ENCODE results near the gene TP53RK. TPM values are rescaled to one million over a fixed set of nuclear protein-coding genes. Genes with fewer than 3 reads are reported as not detected.

Gene TP53RK
- polyA plus RNA-seq, 1 of the 3 experiments (the other 2 are of a cell fraction): 5.5 TPM

DNA sequence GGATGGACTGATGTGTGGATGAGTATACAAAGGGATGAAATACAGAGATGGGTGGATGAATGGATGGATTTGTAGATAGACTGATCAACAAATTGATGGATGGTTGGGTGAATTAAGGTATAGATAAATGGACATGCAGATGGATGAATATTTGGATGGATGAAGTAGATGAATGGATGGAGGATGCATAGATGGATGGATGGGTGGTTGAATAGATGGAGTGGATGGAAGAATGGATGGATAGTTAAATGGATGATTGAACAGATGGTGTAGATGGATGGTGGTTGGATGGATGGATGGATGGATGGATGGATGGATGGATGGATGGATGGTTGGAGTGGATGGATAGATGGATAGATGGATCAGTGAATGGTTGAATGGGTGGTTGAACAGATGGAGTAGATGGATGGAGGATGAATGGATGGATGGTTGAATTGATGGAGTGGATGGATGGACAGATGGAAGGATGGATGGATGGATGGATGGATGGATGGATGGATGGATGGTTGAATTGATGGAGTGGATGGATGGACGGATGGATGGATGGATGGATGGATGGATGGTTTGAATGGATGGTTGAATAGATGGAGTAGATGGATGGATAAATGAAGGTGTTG, 35.2 kb upstream of the TP53RK start:
- peaks cover 4 to 14% of the 10 kb centered on the region in 2 experiments for H3K36me3 ChIP-seq (replicated peaks in 1 of 2; ENCODE audit: control insufficient read depth in 1 of 2, insufficient read depth in 2 of 2, low read length in 1 of 2)
- no peak overlapping the region for H3K9ac ChIP-seq
- 28% methylated on average over 1 of the region's 1 CpG for WGBS (ENCODE audit: low lambda C conversion rate)
- no peak overlapping the region for H3K4me2 ChIP-seq
- H3K4me1 ChIP-seq (ENCODE audit: control insufficient read depth in 1 of 2, insufficient read depth in 2 of 2, low read depth in 1 of 2, low read length in 1 of 2): no peaks in the 10 kb centered on the region
- H3K27ac ChIP-seq (ENCODE audit: low read depth in 2 of 2, low read length in 1 of 2): no peak overlapping the region
- no peak for TF ChIP-seq TCF12 (IDR thresholded peaks at IDR 0.05)
- no peak for TF ChIP-seq GABPA (IDR thresholded peaks at IDR 0.05; ENCODE audit: low read depth)
- no peak for TF ChIP-seq TEAD4 (IDR thresholded peaks at IDR 0.05; ENCODE audit: borderline replicate concordance, insufficient read depth)
- no peak for TF ChIP-seq MEF2A (IDR thresholded peaks at IDR 0.05; ENCODE audit: borderline replicate concordance, low read depth)
- TF ChIP-seq RFX5 (IDR thresholded peaks at IDR 0.05; ENCODE audit: low read length): no peak
- no peak overlapping the region for H3K4me3 ChIP-seq (ENCODE audit: low read depth in 2 of 2, low read length in 1 of 2)
- ChIA-PET POLR2A (no interaction called here), CTCF (no interaction called here)
- no peaks in the 10 kb centered on the region for H3K79me2 ChIP-seq (ENCODE audit: insufficient read depth)
- H3K9me3 ChIP-seq: no peaks in the 10 kb centered on the region
- H4K20me1 ChIP-seq (ENCODE audit: insufficient read depth): no peaks in the 10 kb centered on the region
- no peak for DNase-seq
- no peak overlapping the region for H2AFZ ChIP-seq (ENCODE audit: low read depth)
- H3K27me3 ChIP-seq (ENCODE audit: insufficient read depth): no peaks in the 10 kb centered on the region
- no peaks in the 10 kb centered on the region for H3F3A ChIP-seq (replicated peaks; ENCODE audit: insufficient read depth)
- H3K9me2 ChIP-seq: no peaks in the 10 kb centered on the region

DNA sequence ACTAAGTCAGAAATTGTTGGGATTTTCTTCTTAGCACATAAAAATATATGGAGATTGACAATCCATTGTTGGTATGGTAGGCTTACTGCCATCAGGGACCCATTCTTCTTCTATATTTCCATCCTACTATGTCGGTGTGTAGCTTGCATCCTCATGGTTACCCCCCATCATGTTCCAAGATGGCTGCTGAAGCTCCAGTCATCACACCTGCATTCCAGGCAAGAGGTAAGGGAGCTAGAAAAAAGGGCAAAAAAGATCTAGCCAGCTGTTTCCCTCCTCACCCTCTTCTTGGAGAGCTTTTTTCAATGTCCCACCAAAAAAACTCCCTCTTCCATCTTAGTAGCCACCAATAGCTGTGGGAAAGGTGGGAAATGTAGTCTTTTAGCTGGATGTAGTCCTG, 33.8 kb upstream of the TP53RK start:
- 47% methylated on average over 1 of the region's 1 CpG for WGBS (ENCODE audit: low lambda C conversion rate)
- no peak for DNase-seq
- no peaks in the 10 kb centered on the region for H3K4me1 ChIP-seq (ENCODE audit: control insufficient read depth in 1 of 2, insufficient read depth in 2 of 2, low read depth in 1 of 2, low read length in 1 of 2)
- H3K9me3 ChIP-seq: no peaks in the 10 kb centered on the region
- H3K4me2 ChIP-seq: no peak overlapping the region
- POLR2A ChIA-PET: no interaction called here
- H3K27me3 ChIP-seq (ENCODE audit: insufficient read depth): no peaks in the 10 kb centered on the region
- no peak overlapping the region for H2AFZ ChIP-seq (ENCODE audit: low read depth)
- H3K4me3 ChIP-seq (ENCODE audit: low read depth in 2 of 2, low read length in 1 of 2): no peak overlapping the region
- no peaks in the 10 kb centered on the region for H3F3A ChIP-seq (replicated peaks; ENCODE audit: insufficient read depth)
- H3K27ac ChIP-seq (ENCODE audit: low read depth in 2 of 2, low read length in 1 of 2): no peak overlapping the region
- TF ChIP-seq NRF1 (IDR thresholded peaks at IDR 0.05; ENCODE audit: low read depth, low read length): no peak
- TF ChIP-seq, protein P1, sequence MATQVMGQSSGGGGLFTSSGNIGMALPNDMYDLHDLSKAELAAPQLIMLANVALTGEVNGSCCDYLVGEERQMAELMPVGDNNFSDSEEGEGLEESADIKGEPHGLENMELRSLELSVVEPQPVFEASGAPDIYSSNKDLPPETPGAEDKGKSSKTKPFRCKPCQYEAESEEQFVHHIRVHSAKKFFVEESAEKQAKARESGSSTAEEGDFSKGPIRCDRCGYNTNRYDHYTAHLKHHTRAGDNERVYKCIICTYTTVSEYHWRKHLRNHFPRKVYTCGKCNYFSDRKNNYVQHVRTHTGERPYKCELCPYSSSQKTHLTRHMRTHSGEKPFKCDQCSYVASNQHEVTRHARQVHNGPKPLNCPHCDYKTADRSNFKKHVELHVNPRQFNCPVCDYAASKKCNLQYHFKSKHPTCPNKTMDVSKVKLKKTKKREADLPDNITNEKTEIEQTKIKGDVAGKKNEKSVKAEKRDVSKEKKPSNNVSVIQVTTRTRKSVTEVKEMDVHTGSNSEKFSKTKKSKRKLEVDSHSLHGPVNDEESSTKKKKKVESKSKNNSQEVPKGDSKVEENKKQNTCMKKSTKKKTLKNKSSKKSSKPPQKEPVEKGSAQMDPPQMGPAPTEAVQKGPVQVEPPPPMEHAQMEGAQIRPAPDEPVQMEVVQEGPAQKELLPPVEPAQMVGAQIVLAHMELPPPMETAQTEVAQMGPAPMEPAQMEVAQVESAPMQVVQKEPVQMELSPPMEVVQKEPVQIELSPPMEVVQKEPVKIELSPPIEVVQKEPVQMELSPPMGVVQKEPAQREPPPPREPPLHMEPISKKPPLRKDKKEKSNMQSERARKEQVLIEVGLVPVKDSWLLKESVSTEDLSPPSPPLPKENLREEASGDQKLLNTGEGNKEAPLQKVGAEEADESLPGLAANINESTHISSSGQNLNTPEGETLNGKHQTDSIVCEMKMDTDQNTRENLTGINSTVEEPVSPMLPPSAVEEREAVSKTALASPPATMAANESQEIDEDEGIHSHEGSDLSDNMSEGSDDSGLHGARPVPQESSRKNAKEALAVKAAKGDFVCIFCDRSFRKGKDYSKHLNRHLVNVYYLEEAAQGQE (IDR thresholded peaks at IDR 0.05; ENCODE audit: low read depth, low read length): no peak
- TF ChIP-seq, protein P2, sequence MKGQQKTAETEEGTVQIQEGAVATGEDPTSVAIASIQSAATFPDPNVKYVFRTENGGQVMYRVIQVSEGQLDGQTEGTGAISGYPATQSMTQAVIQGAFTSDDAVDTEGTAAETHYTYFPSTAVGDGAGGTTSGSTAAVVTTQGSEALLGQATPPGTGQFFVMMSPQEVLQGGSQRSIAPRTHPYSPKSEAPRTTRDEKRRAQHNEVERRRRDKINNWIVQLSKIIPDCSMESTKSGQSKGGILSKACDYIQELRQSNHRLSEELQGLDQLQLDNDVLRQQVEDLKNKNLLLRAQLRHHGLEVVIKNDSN (IDR thresholded peaks at IDR 0.05; ENCODE audit: borderline replicate concordance, low read depth): no peak
- TF ChIP-seq MEF2A (IDR thresholded peaks at IDR 0.05; ENCODE audit: borderline replicate concordance, low read depth): no peak
- no peak for TF ChIP-seq EZH2phosphoT487 (IDR thresholded peaks at IDR 0.05; ENCODE audit: borderline replicate concordance, low read depth)
- no peak for TF ChIP-seq GATA2 (CRISPR knock-in tag; IDR thresholded peaks at IDR 0.05)
- no peak for TF ChIP-seq RCOR1 (IDR thresholded peaks at IDR 0.05; ENCODE audit: low read length)
- no peak for TF ChIP-seq CHD2 (IDR thresholded peaks at IDR 0.05; ENCODE audit: low read length, partially characterized antibody)
- TF ChIP-seq FOXJ3 (CRISPR knock-in tag; IDR thresholded peaks at IDR 0.05): no peak
- TF ChIP-seq, protein P3, sequence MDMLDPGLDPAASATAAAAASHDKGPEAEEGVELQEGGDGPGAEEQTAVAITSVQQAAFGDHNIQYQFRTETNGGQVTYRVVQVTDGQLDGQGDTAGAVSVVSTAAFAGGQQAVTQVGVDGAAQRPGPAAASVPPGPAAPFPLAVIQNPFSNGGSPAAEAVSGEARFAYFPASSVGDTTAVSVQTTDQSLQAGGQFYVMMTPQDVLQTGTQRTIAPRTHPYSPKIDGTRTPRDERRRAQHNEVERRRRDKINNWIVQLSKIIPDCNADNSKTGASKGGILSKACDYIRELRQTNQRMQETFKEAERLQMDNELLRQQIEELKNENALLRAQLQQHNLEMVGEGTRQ (IDR thresholded peaks at IDR 0.05; ENCODE audit: borderline replicate concordance, low read depth, low read length): no peak
- TF ChIP-seq GABPA (IDR thresholded peaks at IDR 0.05; ENCODE audit: low read depth): no peak
- no peak for TF ChIP-seq SIN3A (IDR thresholded peaks at IDR 0.05; ENCODE audit: borderline replicate concordance, low read depth, low read length)
- TF ChIP-seq RAD21 (IDR thresholded peaks at IDR 0.05; ENCODE audit: low read length): no peak
- TF ChIP-seq SMC3 (IDR thresholded peaks at IDR 0.05; ENCODE audit: low read depth, low read length): no peak
- TF ChIP-seq TCF12 (IDR thresholded peaks at IDR 0.05): no peak
- TF ChIP-seq, protein P4, sequence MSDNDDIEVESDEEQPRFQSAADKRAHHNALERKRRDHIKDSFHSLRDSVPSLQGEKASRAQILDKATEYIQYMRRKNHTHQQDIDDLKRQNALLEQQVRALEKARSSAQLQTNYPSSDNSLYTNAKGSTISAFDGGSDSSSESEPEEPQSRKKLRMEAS (IDR thresholded peaks at IDR 0.05; ENCODE audit: low read depth): no peak
- TF ChIP-seq MXI1 (IDR thresholded peaks at IDR 0.05; ENCODE audit: low read depth, low read length): no peak
- H3K9me2 ChIP-seq: no peaks in the 10 kb centered on the region
- CTCF ChIA-PET: interaction anchor here (0.9 kb wide), 1 partner anchor 427 kb away, joined by 3 read pairs; no protein-coding TSS in a partner anchor
- H4K20me1 ChIP-seq (ENCODE audit: insufficient read depth): no peaks in the 10 kb centered on the region
- no peak overlapping the region for H3K9ac ChIP-seq
- H3K79me2 ChIP-seq (ENCODE audit: insufficient read depth): no peaks in the 10 kb centered on the region
- peaks cover 0 to 14% of the 10 kb centered on the region in 2 experiments for H3K36me3 ChIP-seq (replicated peaks in 1 of 2; ENCODE audit: control insufficient read depth in 1 of 2, insufficient read depth in 2 of 2, low read length in 1 of 2)
